AG10803 (cell line): ENCODE measurements around the gene ASB15.

Experiments
- DNase-seq: peaks from one replicate; pipeline ENCODE4 v3.0.0; 2010; ENCODE audit warnings: low read depth
- H3K4me3 ChIP-seq: 2 replicates; pipeline ENCODE4 v1.5.1; 2011; ENCODE audit warnings: mild to moderate bottlenecking, low read length, control low read depth
- CTCF ChIP-seq: conservative IDR thresholded peaks from 2 replicates; pipeline ENCODE4 v1.5.1; 2011; ENCODE audit warnings: mild to moderate bottlenecking, low read length, control low read depth, inconsistent platforms

Gene ASB15

GRCh38 chr7:123669485-123669884 is 67.9 kb downstream of the ASB15 start:
- no peak overlapping the region for H3K4me3 ChIP-seq
- no peak for TF ChIP-seq CTCF
- DNase-seq, result no peak

GRCh38 chr7:123673137-123673732 is 71.6 kb downstream of the ASB15 start:
- no peak overlapping the region for H3K4me3 ChIP-seq
- TF ChIP-seq CTCF, result no peak
- no peak for DNase-seq

GRCh38 chr7:123673752-123674398 is 72.3 kb downstream of the ASB15 start:
- DNase-seq, result no peak
- TF ChIP-seq CTCF, result no peak
- H3K4me3 ChIP-seq, result no peak overlapping the region

GRCh38 chr7:123674399-123675180 is 73.0 kb downstream of the ASB15 start:
- no peak overlapping the region for H3K4me3 ChIP-seq
- TF ChIP-seq CTCF, result no peak
- DNase-seq, result peak; percentile 79

GRCh38 chr7:123675181-123675473 is 73.5 kb downstream of the ASB15 start:
- no peak for TF ChIP-seq CTCF
- peak; percentile 82 for DNase-seq
- H3K4me3 ChIP-seq, result no peak overlapping the region

- H3K4me3 ChIP-seq, result no peak overlapping the region
- TF ChIP-seq CTCF, result no peak
These were observed 75.6 kb downstream of the ASB15 start for GRCh38 chr7:123677061-123677715.

DNA sequence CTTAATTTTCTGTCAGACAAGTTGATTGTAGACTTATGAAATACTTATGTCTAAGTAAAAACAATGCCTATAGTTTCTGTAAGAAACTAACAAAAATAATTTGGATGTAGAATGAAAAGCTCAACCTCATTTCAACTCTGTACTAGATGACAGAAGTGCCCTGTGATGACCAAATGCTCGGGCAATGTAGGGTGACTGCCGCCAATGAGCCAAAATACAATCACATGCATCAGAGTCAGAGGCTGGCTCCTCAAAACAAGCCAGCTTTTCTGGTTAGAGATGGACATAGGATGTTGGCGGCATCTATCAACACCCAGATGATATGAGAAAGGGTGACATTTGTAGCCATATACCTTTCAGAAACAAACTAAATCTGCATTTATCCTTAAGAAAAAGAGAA is 78.0 kb downstream of the ASB15 start:
- H3K4me3 ChIP-seq, result no peak overlapping the region
- TF ChIP-seq CTCF, result no peak
- DNase-seq, result no peak

More at GRCh38 chr7:123677061-123677715, 75.6 kb downstream of the ASB15 start:
- DNase-seq, result no peak
